Stomach (tissue), 9 donors: Measurements from ENCODE around the gene MFAP5. TPM values are rescaled to one million over a fixed set of nuclear protein-coding genes. Genes with fewer than 3 reads are reported as not detected.

Source experiments
- DNase-seq, 2 donors: peaks; one replicate each; pipeline versions ENCODE4 v3.0.0 to v3.0.0-alpha.2; 2013 to 2019
- H3K27ac ChIP-seq, 5 donors: fragments of 200-600 bp in 4 of 5; sonication (generic) in 4 of 5; one replicate each; pipeline ENCODE4 v1.5.1; 2013 to 2019; ENCODE audit warnings: mild to moderate bottlenecking in 1 of 5, moderate library complexity in 1 of 5
- H3K27me3 ChIP-seq, 3 donors: fragments of 200-600 bp; sonication (generic); one replicate each; pipeline ENCODE4 v1.5.1; 2017 to 2019; ENCODE audit warnings: mixed run types in 1 of 3
- H3K36me3 ChIP-seq, 4 donors: fragments of 200-600 bp; sonication (generic); 1 replicate in 3 of 4; 2 replicates in 1 of 4; pipeline ENCODE4 v1.5.1; 2016 to 2019
- H3K4me1 ChIP-seq, 4 donors: fragments of 200-600 bp; sonication (generic); one replicate each; pipeline ENCODE4 v1.5.1; 2016 to 2019
- H3K4me3 ChIP-seq, 4 donors: fragments of 200-600 bp; sonication (generic) in 3 of 4; one replicate each; pipeline ENCODE4 v1.5.1; 2016 to 2019; ENCODE audit warnings: mild to moderate bottlenecking in 1 of 4
- H3K9me3 ChIP-seq, 4 donors: fragments of 200-600 bp; sonication (generic); one replicate each; pipeline ENCODE4 v1.5.1; 2016 to 2019
- CTCF ChIP-seq, 7 experiments: fragments of 450-650 bp in 4 of 7; fragments of 200-600 bp in 3 of 7; sonication (generic) in 3 of 7; IDR thresholded peaks; one replicate each; pipeline ENCODE4 v1.5.1; 2016 to 2019; ENCODE audit warnings: antibody characterized with exemption in 7 of 7, control low read depth in 2 of 7, mild to moderate bottlenecking in 1 of 7
- EP300 ChIP-seq: sonication (generic); formaldehyde crosslinking; IDR thresholded peaks from one replicate; pipeline ENCODE4 v1.6.1; 2017; ENCODE audit warnings: antibody characterized with exemption
- POLR2A ChIP-seq, 4 donors: fragments of 450-650 bp; IDR thresholded peaks; one replicate each; pipeline ENCODE4 v1.6.1; 2016; ENCODE audit warnings: antibody characterized with exemption in 4 of 4, control low read depth in 2 of 4, mild to moderate bottlenecking in 1 of 4, moderate library complexity in 1 of 4
- POLR2AphosphoS5 ChIP-seq, 3 donors: sonication (generic); formaldehyde crosslinking; IDR thresholded peaks; one replicate each; pipeline ENCODE4 v1.6.1; 2016; ENCODE audit warnings: antibody characterized with exemption in 3 of 3
- WGBS, 5 donors: extraction: QIAGEN DNeasy Blood & Tissue Kit in 3 of 5; methylation state at CpG; one replicate each; pipeline versions ENCODE4 v1.1.5 to v1.1.7; 2013 to 2018; 5-methylcytosine and 5-hydroxymethylcytosine counted together
- intact Hi-C: fragments of 100-400 bp; cut with DNase I; formaldehyde crosslinking; loops from one replicate; pipeline ENCODE4 v1.15.1; 2023; ENCODE audit warnings: low total_unique reads
- polyA plus RNA-seq, 3 donors: library from polyadenylated mRNA; stranded (reverse); fragments of 200-250 nt; gene quantifications; one replicate each; pipeline ENCODE4 v1.2.3, GENCODE V29; 2013
- total RNA-seq, 5 donors: library from RNA; depleted of rRNA; stranded (reverse); fragments of >200 nt; gene quantifications; one replicate each; pipeline versions ENCODE4 v1.1.0 to v1.2.3, GENCODE V29; 2014 to 2016
- donor health status: healthy with polysubstance abuse.
- donor health status: Bipolar disorder and iron deficiency.
- donor health status: healthy.

Gene MFAP5
- total and polyA plus RNA-seq, 8 donors: 10.6 to 282 (median 27.3) TPM

DNA sequence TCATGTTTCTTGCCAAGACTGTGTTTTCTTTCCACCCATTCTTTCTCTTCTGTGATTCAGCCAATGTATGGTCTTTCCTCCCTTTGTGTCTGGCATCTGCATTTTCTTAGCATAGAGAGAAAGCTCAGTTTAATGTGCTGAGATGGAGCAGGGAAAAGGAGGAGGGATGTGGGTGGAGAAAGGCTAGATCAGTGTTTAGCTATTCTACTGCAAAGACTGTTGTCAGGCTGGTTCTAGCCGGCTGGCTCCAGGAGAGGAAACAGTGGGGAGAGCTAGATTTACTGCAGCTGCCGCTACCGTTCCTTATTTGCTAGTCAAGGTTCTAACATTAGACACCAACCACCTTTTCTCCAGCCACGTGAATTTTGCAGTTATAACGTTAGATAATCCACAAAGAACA lies 29.9 kb upstream of the MFAP5 start:
- WGBS, 5 donors: 4 to 9% (median 6%) methylated on average over 5 of the region's 5 CpGs
- no peak overlapping the region for H3K4me3 ChIP-seq
- TF ChIP-seq EP300 (no peak), POLR2AphosphoS5 (IDR thresholded peaks at IDR 0.05) (no peak), CTCF (IDR thresholded peaks at IDR 0.05) (no peak), POLR2A (IDR thresholded peaks at IDR 0.05) (no peak)
- H3K27ac ChIP-seq: peak overlapping the region in 4 of 5 donors; percentile 25 to 74 (median 39)
- H3K4me1 ChIP-seq: peaks cover 14 to 40% (median 28%) of the 10 kb centered on the region in 4 donors
- H3K27me3 ChIP-seq: no peaks in the 10 kb centered on the region
- intact Hi-C loops: no loop called here
- H3K36me3 ChIP-seq: no peaks in the 10 kb centered on the region
- H3K9me3 ChIP-seq: no peaks in the 10 kb centered on the region
- DNase-seq: peak in 1 of 2 donors; percentile 91

GRCh38 chr12:8689681-8690080 lies 27.1 kb upstream of the MFAP5 start:
- intact Hi-C loops: no loop called here
- Histone ChIP-seq H3K9me3 (no peaks in the 10 kb centered on the region), H3K36me3 (no peaks in the 10 kb centered on the region), H3K27me3 (no peaks in the 10 kb centered on the region), H3K4me1 (peaks cover 11 to 35% (median 25%) of the 10 kb centered on the region in 4 donors), H3K27ac (peak overlapping the region in 2 of 5 donors; percentile 35 to 64), H3K4me3 (no peak overlapping the region)
- TF ChIP-seq CTCF (IDR thresholded peaks at IDR 0.05): no peak
- TF ChIP-seq POLR2A (IDR thresholded peaks at IDR 0.05): no peak
- no peak for TF ChIP-seq POLR2AphosphoS5 (IDR thresholded peaks at IDR 0.05)
- no peak for TF ChIP-seq EP300
- DNase-seq: no peak
- 82 to 94% (median 91%) methylated on average over 4 of the region's 4 CpGs for WGBS, 5 donors

DNA sequence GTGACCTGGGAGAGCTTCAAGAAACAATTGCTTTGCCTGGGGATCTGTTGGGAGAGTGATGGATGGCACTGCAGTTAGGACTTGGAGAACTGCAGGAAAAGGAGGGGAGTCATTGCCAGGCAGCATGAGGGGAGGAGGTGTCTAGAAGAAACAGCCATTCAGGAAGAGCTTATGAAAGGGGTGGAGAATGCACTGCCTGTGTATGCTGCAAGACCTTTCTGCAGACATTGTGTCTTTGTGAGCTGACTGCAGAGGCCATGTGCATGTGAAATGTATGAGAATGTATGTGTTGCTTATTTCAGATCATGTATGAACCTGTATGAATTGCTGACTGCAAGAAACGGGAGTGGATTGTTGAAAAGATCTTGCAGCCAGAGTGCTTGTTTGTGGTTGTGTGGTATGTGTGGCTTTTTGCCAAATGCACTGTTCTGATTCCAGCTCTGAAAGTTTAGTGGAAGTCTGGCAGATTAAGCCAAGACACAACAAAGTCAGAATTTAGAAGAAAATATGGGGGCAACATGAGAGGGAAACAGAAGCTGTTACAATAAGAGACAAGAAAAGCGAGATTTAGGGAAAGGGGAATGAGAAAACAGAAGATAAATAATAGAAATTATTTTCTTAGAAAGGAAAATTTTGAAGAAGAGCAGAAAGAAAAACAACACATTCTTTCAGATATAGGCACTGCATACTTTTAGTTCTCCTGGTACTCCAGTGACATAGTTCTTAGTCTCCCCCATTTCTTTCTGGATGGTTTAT lies 25.4 kb upstream of the MFAP5 start:
- WGBS, 5 donors: 12 to 26% (median 13%) methylated on average over 2 of the region's 2 CpGs
- H3K4me3 ChIP-seq: no peak overlapping the region
- intact Hi-C loops: no loop called here
- DNase-seq: peak in 1 of 2 donors; percentile 92
- no peaks in the 10 kb centered on the region for H3K27me3 ChIP-seq
- H3K4me1 ChIP-seq: peaks cover 11 to 34% (median 24%) of the 10 kb centered on the region in 4 donors
- TF ChIP-seq POLR2AphosphoS5 (IDR thresholded peaks at IDR 0.05) (peak; percentile 7 to 61 (median 20)), EP300 (no peak)
- H3K27ac ChIP-seq: peak overlapping the region in 4 of 5 donors; percentile 20 to 64 (median 38)
- no peaks in the 10 kb centered on the region for H3K9me3 ChIP-seq
- no peaks in the 10 kb centered on the region for H3K36me3 ChIP-seq

GRCh38 chr12:8685051-8685450 lies 22.4 kb upstream of the MFAP5 start:
- 75 to 84% (median 77%) methylated on average over 2 of the region's 2 CpGs for WGBS, 5 donors
- peaks cover 6 to 35% (median 20%) of the 10 kb centered on the region in 4 donors for H3K4me1 ChIP-seq
- H3K27me3 ChIP-seq: no peaks in the 10 kb centered on the region
- no peak for DNase-seq
- no peaks in the 10 kb centered on the region for H3K9me3 ChIP-seq
- H3K27ac ChIP-seq: no peak overlapping the region
- H3K4me3 ChIP-seq: no peak overlapping the region
- TF ChIP-seq POLR2A (IDR thresholded peaks at IDR 0.05): no peak
- TF ChIP-seq CTCF (IDR thresholded peaks at IDR 0.05): no peak
- TF ChIP-seq EP300: no peak
- intact Hi-C loops: no loop called here
- no peaks in the 10 kb centered on the region for H3K36me3 ChIP-seq
